Fibroblast of peridontal ligament (primary cell): ENCODE results near the gene TUBB2B.
A peak's percentile ranks its signal among the peaks of the same experiment; 100 is the strongest.

ENCODE experiments used
- DNase-seq: peaks from one replicate; pipeline ENCODE4 v3.0.0-alpha.2; 2010; ENCODE audit errors: extremely low read depth

Gene TUBB2B

DNA sequence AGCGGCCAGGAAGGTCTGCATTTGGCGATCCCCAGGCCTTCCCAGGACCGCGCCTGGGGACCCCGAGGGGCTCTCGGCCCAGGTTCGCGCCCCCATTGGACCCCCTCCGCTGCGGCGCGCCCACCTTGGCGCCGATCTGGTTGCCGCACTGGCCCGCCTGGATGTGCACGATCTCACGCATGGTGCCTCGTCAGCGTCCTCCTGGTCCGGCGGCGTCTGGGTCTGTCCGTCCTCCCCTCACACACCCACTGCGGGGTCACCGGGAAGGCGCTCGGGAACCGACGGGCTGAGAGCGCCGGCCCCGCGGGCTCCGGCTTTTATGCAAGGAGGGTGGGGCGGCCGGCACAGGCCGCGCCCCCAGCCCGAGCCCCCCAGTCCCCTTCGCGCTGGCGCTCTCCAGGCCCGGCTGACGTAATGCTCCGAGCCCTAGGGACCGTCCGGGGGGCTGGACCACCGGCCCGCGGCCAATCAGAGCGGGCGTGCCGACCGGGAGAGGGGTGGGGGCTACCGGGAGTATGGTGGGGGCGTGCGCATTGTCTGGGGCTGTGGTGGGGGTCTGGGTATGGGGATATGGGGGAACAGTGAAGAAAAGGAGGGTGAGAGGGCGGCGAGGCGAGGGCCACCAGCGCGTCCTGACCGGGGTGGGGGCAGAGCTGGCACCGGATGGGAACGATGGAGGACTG, at the start of gene TUBB2B:
Gene TUBB2B, minus strand, starts transcription at position 291 of the 683 bp plus-strand sequence. Its CDS starts 110 bp downstream, at position 181.
- DNase-seq, result no peak

GRCh38 chr6:3277251-3277650, 49.8 kb upstream of the TUBB2B start:
- no peak for DNase-seq

GRCh38 chr6:3276174-3277167, 49.0 kb upstream of the TUBB2B start:
- DNase-seq, result no peak

GRCh38 chr6:3273707-3274521, 46.5 kb upstream of the TUBB2B start:
- no peak for DNase-seq

DNA sequence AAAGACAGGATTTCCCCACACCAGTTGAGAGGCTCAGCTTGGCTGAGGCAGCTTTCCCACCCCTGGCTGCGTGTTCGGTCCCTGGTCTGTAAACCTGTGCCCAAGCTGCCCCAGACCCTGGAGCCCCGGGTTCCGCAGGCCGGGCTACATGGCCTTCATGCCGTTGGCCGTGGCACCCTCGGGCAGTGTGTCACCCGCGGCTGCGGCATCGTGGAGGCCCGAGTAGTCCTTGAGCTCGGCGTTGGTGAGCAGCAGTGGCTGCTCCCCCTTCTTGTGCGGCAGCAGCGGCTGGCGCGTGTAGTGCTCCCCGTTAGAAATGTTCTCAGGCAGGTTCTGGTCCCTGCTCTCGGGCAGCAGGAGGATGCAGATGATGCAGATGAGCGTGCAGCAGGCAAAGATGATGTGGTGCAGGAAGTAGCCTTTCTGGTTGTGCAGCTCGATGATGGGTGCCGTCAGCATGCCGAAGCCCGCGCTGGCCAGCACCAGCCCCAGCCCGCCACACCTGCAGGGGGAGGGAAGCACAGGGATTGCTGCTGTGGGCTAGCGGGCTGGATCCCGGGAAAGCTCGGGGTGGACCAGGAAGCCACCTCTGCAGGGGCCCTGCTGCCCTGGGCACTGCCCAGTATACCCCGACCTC, 45.6 kb upstream of the TUBB2B start:
- no peak for DNase-seq

- DNase-seq, result no peak
Observed at GRCh38 chr6:3271756-3272155, 44.3 kb upstream of the TUBB2B start.

DNA sequence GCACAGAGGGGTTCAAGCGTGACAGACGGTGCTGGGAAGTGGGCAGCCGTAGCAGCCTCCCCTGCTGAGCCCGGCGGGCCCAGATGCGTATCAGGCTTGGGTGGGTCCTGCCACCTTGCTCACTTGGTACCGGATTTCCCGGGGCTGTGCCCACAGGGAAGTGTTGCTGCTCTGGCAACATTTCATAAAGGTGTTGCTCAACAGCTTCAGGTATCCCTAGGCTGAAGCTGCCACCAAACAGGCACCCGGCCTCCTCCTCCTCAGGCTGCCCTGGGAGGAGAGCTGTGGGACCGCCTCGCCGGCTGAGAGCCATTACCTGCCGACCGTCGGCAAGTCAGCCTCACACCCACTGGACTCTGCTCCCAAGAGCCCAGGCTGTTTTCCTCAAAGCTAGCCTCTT, 42.8 kb upstream of the TUBB2B start:
- DNase-seq, result no peak

GRCh38 chr6:3269281-3269975, 42.0 kb upstream of the TUBB2B start:
- DNase-seq, result no peak

GRCh38 chr6:3268680-3269079, 41.2 kb upstream of the TUBB2B start:
- no peak for DNase-seq

- DNase-seq, result no peak
Observed at GRCh38 chr6:3267162-3267561, 39.7 kb upstream of the TUBB2B start.

GRCh38 chr6:3266170-3266569, 38.7 kb upstream of the TUBB2B start:
- no peak for DNase-seq

- no peak for DNase-seq
Observed at GRCh38 chr6:3265671-3266070, 38.2 kb upstream of the TUBB2B start.

GRCh38 chr6:3264356-3264755, 36.9 kb upstream of the TUBB2B start:
- DNase-seq, result no peak

- DNase-seq, result no peak
Observed at GRCh38 chr6:3263096-3263495, 35.6 kb upstream of the TUBB2B start.

GRCh38 chr6:3261921-3262320, 34.5 kb upstream of the TUBB2B start:
- DNase-seq, result no peak

DNA sequence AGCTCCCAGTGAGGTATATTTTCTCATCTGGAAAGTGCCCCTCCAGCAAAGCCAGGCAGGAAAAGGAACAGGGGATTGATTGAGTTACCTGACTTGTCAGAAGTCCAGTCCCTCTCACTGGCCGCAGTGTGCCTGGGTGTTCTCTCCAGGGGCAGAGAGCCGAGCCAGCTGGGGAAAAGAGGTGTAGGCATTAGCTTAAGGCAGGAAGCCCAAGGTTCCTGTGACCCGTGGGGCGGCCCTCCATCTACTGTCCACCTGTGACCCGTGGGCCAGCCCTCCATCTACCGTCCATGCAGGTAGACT, 34.0 kb upstream of the TUBB2B start:
- DNase-seq, result no peak

- no peak for DNase-seq
Observed at GRCh38 chr6:3260772-3261517, 33.5 kb upstream of the TUBB2B start.

DNA sequence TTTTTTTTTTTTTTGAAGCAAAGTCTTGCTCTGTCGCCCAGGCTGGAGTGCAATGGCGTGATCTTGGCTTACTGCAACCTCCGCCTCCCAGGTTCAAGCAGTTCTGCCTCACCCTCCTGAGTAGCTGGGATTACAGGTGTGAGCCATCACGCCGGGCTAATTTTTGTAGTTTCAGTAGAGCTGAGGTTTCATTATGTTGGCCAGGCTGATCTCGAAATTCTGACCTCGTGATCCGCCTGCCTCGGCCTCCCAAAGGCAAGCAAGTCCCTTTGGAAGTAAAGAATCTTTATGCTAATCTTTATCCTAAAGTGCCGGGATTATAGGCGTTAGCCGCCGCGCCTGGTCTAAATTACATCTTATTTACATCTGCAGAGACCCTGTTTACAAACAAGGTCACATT, 32.8 kb upstream of the TUBB2B start:
- no peak for DNase-seq

DNA sequence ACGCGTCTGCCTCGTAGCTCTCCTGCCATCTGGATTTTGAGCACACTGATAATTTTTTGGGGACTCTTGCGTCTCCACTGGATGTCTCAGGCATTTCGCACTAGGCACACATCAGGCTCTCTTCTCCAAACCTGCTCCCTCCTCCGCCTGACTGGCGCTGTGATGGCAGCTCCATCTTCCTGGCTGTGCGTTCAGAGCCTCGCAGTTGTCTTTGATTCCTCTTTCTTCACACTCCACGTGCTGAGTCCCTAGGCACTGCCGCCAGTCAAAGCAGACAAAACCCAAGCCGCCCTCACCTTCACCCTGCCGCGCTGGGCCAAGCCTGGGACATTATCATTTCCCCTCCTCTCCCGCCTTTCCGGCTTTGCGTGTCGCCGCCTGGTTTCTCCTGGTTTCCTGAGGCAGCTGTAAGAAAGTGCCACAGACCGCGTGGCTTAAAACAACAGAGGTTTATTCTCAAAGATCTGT, 32.1 kb upstream of the TUBB2B start:
- peak; percentile 30 for DNase-seq
